ENCODE measurements around the gene RBL1. TPM values are rescaled to one million over a fixed set of nuclear protein-coding genes. Genes with fewer than 3 reads are reported as not detected.

Gene RBL1
- polyA plus RNA-seq, 4 donors = 10.6 to 11.6 (median 11.5) TPM

DNA sequence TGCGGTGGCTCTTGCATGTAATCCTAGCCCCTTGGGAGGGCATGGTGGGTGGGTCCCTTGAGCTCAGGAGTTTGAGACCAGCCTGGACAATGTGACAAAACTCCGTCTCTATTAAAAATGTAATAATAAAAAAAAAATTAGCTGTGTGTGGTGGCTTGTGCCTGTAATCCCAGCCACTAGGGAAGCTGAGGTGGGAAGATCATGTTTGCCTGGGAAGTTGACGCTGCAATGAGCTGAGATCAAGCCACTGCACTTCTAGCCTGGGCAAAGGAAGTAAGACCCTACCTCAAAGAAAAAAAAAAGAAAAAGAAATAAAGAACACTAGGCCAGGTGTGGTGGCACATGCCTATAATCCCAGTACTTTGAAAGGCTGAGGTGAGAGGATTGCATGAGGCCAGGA, 139.8 kb downstream of the RBL1 start:
- no peak for DNase-seq (ENCODE audit: low read depth in 4 of 4, low spot score in 2 of 4)

DNA sequence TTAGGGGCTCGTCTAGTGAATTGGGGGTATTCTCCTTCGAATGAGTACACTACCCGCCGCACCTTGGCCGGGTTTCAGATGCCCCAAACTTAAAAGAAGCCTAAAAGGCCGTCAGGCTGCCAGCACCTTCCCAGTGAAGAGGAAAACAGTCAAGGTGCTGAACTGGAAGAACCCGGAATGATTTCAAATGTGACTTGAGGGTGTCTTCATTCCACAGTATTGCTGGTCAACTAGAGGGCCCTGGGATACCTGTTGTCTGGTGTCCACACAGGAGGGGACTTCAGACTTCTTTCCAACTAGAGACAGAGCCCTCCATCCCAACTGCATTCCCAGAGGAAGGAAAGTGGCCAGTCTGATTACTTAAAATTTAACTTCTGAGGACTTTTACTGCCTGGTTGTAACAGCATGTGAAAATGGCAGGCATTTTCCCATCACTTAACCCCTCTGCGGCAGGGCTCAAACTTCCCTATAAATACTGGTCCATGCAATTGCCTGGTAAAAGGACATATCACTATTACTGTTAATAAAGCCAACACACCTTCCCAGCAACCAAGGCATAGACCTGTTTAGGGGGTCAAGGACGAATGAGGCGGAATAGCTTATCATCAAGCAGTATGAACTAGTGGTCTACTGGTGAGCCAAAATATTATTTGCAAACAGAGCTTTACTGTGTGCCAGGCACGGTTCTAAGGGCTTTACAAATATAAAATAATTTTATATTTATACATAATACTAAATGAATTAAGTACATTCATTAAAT, 143.6 kb downstream of the RBL1 start:
- no peak for DNase-seq (ENCODE audit: low read depth in 4 of 4, low spot score in 2 of 4)

DNA sequence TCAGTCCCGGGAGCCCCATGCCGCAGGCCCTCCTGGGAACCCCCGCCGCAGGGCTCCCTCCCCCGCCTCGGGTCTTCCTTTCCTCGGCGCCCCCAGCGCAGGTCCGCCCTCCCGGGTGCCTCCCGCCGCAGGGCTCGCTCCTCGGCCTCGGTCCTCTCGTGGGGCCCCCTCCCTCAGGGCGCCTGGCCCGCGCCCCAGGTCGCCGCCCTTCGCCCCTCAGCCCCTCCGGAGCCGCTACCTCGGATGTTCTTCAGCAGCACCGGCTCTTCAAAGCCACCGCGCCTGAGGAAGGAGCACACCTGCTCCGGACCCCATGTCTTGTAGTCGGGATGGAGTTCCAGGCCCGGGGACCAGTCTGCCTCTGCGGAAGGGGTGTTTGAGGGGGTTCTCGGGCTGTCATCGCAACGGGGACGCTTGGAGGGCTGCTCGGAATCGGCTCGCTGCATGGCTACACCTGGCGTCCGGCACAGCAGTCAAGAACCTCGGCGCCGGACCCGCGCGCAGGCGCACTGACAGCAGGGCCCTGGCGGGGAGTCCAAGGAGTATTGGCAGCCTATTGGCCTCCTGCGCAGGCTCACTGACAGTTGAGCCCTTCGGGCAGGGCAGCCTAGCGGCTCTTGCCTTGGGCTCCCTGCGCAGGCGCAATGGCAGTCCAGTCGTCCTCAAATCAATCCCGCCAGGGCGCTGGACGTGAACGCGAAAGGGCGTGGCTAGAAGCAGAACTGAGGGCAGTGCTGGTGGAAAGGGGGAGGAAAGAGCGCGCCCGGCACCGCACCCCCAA, 144.4 kb downstream of the RBL1 start, which contains the start of gene SAMHD1:
Gene SAMHD1, minus strand, starts transcription at position 511 of the 781 bp plus-strand sequence. Its CDS starts 65 bp downstream, at position 446.
- DNase-seq (ENCODE audit: low read depth in 4 of 4, low spot score in 2 of 4) = peak; percentile 76 to 91 (median 83)

DNA sequence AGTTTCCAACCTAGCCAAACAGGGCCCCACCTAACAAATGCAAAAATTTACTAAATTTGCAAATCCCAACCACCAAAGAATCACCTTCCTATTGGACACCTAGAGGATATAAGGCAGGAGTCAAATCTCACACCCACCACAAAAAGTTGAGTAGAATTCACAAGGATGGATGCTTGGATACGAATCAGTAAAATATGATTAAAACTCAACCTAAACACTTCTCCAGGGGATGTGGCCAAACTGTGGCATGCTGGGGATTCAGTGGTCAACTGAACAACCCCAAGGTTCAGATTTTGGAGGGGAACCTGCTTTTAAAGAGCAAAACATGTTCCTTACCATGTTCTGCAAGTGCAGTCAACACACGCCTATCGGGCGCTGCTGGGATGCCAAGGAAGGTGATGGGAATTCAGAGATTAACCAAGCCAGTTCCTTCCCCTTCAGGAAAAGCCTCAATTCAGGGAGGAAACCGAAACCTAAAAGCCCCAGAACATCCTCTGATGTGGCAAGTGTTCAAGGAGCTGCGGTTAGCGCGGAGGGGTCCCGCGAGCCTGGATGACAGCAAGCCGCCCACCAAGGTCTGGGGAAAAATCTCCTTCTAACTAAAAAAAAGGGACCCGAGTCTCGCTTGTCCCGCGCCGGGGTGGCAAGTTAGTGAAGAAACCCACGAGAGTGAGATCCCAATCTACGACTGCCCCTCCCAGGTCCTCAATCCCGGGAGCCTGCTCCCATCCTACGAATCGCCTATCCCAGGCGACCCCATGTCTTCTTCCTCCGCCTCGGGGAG, 145.2 kb downstream of the RBL1 start:
- DNase-seq (ENCODE audit: low read depth in 4 of 4, low spot score in 2 of 4) = no peak

Other genes with a start within 250 kb of the RBL1 start
- 1 to 10 TPM; 2.6 to 5.5 (median 3.2) TPM for gene TLDC2, start 219.9 kb downstream of the RBL1 start, polyA plus RNA-seq (ENCODE audit: insufficient read length in 4 of 4)
- 10 to 100 TPM; 21.4 to 28.3 (median 23.1) TPM for gene SAMHD1, start 144.3 kb downstream of the RBL1 start, polyA plus RNA-seq (ENCODE audit: insufficient read length in 4 of 4)
- gene RPN2, start 83.3 kb upstream of the RBL1 start, polyA plus RNA-seq (ENCODE audit: insufficient read length in 4 of 4) = 100 to 1,000 TPM; 272 to 316 (median 290) TPM
- gene MROH8, start 83.6 kb upstream of the RBL1 start, polyA plus RNA-seq (ENCODE audit: insufficient read length in 4 of 4) = 1 to 10 TPM; 4.6 to 9.1 (median 7.1) TPM
- not detected for gene GHRH, start 165.8 kb upstream of the RBL1 start, polyA plus RNA-seq (ENCODE audit: insufficient read length in 4 of 4)
- gene MANBAL, start 193.7 kb upstream of the RBL1 start, polyA plus RNA-seq (ENCODE audit: insufficient read length in 4 of 4) = 10 to 100 TPM; 60.4 to 71.7 (median 70.0) TPM

All from left renal cortex interstitium (tissue), 4 donors.